GM10266 (cell line): ENCODE data around the gene RFFL.
A peak's percentile ranks its signal among the peaks of the same experiment; 100 is the strongest.
"Not testable (repeated sequence)": the region's sequence is repeated elsewhere in the genome, so short reads cannot be mapped to it uniquely, and the experiment has no call there.

ENCODE experiments used
- DNase-seq: peaks from one replicate; pipeline ENCODE4 v3.0.0; 2012; ENCODE audit errors: extremely low spot score
- CTCF ChIP-seq: IDR thresholded peaks from 2 replicates; pipeline ENCODE4 v1.5.1; 2012; ENCODE audit warnings: mild to moderate bottlenecking, low read depth; ENCODE audit not compliant: control insufficient read depth, insufficient read depth; ENCODE audit errors: missing control alignments

Gene RFFL

GRCh38 chr17:35046740-35047283 is 16.7 kb downstream of the RFFL start:
- no peak for TF ChIP-seq CTCF
- peak; percentile 78 for DNase-seq

GRCh38 chr17:35046245-35046644 is 17.3 kb downstream of the RFFL start:
- no peak for TF ChIP-seq CTCF
- no peak for DNase-seq

GRCh38 chr17:35045458-35045979 is 18.0 kb downstream of the RFFL start:
- not testable (repeated sequence) for DNase-seq

GRCh38 chr17:35044181-35044580 is 19.3 kb downstream of the RFFL start:
- no peak for DNase-seq
- TF ChIP-seq CTCF, result no peak

- TF ChIP-seq CTCF, result no peak
- no peak for DNase-seq
These were observed 22.1 kb downstream of the RFFL start for GRCh38 chr17:35041390-35041789.

GRCh38 chr17:35038453-35038852 is 25.1 kb downstream of the RFFL start:
- TF ChIP-seq CTCF, result no peak
- DNase-seq, result no peak

GRCh38 chr17:35030780-35031179 is 32.7 kb downstream of the RFFL start:
- no peak for DNase-seq
- TF ChIP-seq CTCF, result no peak

- DNase-seq, result no peak
- no peak for TF ChIP-seq CTCF
These were observed 34.8 kb downstream of the RFFL start for GRCh38 chr17:35028531-35029262.

- not testable (repeated sequence) for DNase-seq
These were observed 35.4 kb downstream of the RFFL start for GRCh38 chr17:35028097-35028496.
